AG10803 (cell line): ENCODE data around the gene FGF4.
A peak's percentile ranks its signal among the peaks of the same experiment; 100 is the strongest.

ENCODE experiments used
- DNase-seq: peaks from one replicate; pipeline ENCODE4 v3.0.0; 2010; ENCODE audit warnings: low read depth
- H3K4me3 ChIP-seq: 2 replicates; pipeline ENCODE4 v1.5.1; 2011; ENCODE audit warnings: mild to moderate bottlenecking, low read length, control low read depth
- TF ChIP-seq, protein P1 (sequence below): conservative IDR thresholded peaks from 2 replicates; pipeline ENCODE4 v1.5.1; 2011; ENCODE audit warnings: mild to moderate bottlenecking, low read length, control low read depth, inconsistent platforms

Gene FGF4

DNA sequence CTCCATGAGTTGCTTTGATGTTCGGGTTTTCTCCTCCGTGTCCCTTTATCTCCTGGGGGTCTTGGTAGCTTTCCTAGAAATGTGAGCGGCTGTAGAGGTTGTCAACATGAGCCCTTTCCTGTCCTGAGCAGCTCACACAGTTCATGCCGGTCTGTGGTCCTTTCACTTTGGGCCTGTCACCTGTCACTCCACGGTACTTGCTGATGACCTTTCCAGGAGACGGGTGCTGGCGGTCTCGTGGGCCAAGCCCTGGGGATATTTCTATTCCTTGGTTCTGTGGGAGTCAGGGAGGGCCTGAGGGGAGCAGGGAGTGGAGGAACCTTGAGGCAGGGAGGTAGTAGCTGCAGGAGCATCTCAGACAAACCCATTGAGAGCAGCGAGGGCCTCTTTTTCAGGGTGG lies 20.9 kb upstream of the FGF4 start:
- H3K4me3 ChIP-seq: no peak overlapping the region
- no peak for DNase-seq
- TF ChIP-seq, protein P1, sequence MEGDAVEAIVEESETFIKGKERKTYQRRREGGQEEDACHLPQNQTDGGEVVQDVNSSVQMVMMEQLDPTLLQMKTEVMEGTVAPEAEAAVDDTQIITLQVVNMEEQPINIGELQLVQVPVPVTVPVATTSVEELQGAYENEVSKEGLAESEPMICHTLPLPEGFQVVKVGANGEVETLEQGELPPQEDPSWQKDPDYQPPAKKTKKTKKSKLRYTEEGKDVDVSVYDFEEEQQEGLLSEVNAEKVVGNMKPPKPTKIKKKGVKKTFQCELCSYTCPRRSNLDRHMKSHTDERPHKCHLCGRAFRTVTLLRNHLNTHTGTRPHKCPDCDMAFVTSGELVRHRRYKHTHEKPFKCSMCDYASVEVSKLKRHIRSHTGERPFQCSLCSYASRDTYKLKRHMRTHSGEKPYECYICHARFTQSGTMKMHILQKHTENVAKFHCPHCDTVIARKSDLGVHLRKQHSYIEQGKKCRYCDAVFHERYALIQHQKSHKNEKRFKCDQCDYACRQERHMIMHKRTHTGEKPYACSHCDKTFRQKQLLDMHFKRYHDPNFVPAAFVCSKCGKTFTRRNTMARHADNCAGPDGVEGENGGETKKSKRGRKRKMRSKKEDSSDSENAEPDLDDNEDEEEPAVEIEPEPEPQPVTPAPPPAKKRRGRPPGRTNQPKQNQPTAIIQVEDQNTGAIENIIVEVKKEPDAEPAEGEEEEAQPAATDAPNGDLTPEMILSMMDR: no peak

- H3K4me3 ChIP-seq: no peak overlapping the region
- DNase-seq: peak; percentile 70
- TF ChIP-seq, protein P1: no peak
Measured at GRCh38 chr11:69791276-69792180, 16.4 kb upstream of the FGF4 start.

GRCh38 chr11:69788956-69789355 lies 13.8 kb upstream of the FGF4 start:
- no peak overlapping the region for H3K4me3 ChIP-seq
- TF ChIP-seq, protein P1: no peak
- no peak for DNase-seq

- TF ChIP-seq, protein P1: no peak
- DNase-seq: no peak
- no peak overlapping the region for H3K4me3 ChIP-seq
Measured at GRCh38 chr11:69787906-69788305, 12.8 kb upstream of the FGF4 start.

DNA sequence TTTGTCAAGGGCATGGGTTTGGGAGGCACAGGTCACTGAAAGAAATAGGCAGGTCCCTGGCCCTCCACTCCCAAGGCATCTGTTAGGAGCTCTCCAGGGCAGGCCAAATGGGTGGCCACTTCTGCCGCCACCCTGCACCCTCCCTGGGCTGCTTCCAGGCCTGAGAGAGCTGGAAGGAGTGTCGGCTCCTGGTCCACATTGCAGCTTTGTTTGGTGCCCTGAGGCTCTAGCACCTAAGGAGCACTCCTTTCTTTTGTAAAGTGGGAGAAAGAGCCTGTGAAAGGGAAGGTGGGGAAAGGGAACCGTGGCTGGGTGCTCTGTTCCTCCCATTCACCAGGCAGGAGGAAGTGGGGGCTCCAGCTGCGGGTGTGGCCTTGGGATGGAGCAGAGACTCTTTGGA lies 12.3 kb upstream of the FGF4 start:
- DNase-seq: no peak
- no peak overlapping the region for H3K4me3 ChIP-seq
- TF ChIP-seq, protein P1: no peak

GRCh38 chr11:69781241-69781640 lies 6.1 kb upstream of the FGF4 start:
- no peak for DNase-seq
- TF ChIP-seq, protein P1: no peak
- H3K4me3 ChIP-seq: no peak overlapping the region

GRCh38 chr11:69778373-69778772 lies 3.2 kb upstream of the FGF4 start:
- H3K4me3 ChIP-seq: no peak overlapping the region
- no peak for DNase-seq
- TF ChIP-seq, protein P1: no peak
